Kidney (tissue), 14 donors: Measurements from ENCODE around the gene MAFG. TPM values are rescaled to one million over a fixed set of nuclear protein-coding genes. Genes with fewer than 3 reads are reported as not detected.

Experiments used
- DNase-seq, 5 donors: peaks; one replicate each; pipeline ENCODE4 v3.0.0-alpha.2; 2013 to 2020
- FAIRE-seq: peaks from 2 replicates; lab custom pipeline; 2012; peaks lifted over from hg19 to GRCh38; lab: Jason Lieb, UNC
- H3K27ac ChIP-seq, 2 donors: one replicate each; pipeline ENCODE4 v1.7.0; 2013; ENCODE audit warnings: low read depth in 2 of 2, low read length in 2 of 2, inconsistent platforms in 1 of 2
- H3K27me3 ChIP-seq: one replicate; pipeline ENCODE4 v1.7.1; 2013; ENCODE audit warnings: low read length, inconsistent platforms; ENCODE audit not compliant: control insufficient read depth, insufficient read depth
- H3K36me3 ChIP-seq, 3 donors: one replicate each; pipeline versions ENCODE4 v1.7.0 to v1.7.1; 2013; ENCODE audit warnings: low read length in 3 of 3, control low read depth in 1 of 3, inconsistent platforms in 1 of 3; ENCODE audit not compliant: insufficient read depth in 3 of 3, control insufficient read depth in 2 of 3
- H3K4me1 ChIP-seq, 3 donors: one replicate each; pipeline versions ENCODE4 v1.7.0 to v1.7.1; 2013; ENCODE audit warnings: low read length in 3 of 3, inconsistent platforms in 1 of 3, low read depth in 1 of 3; ENCODE audit not compliant: control insufficient read depth in 2 of 3, insufficient read depth in 2 of 3
- H3K4me3 ChIP-seq, 3 donors: one replicate each; pipeline versions ENCODE4 v1.7.0 to v1.8.1; 2013; ENCODE audit warnings: low read length in 3 of 3, control low read depth in 1 of 3, inconsistent platforms in 1 of 3
- H3K9ac ChIP-seq, 3 donors: one replicate each; pipeline versions ENCODE4 v1.7.0 to v1.7.1; 2013; ENCODE audit warnings: low read length in 3 of 3, control low read depth in 1 of 3, inconsistent platforms in 1 of 3
- H3K9me3 ChIP-seq, 3 donors: one replicate each; pipeline versions ENCODE4 v1.7.0 to v1.7.1; 2013; ENCODE audit warnings: low read length in 3 of 3, control low read depth in 1 of 3, inconsistent platforms in 1 of 3; ENCODE audit not compliant: control insufficient read depth in 2 of 3, insufficient read depth in 1 of 3
- CTCF ChIP-seq: IDR thresholded peaks from 3 replicates; pipeline ENCODE4 v1.5.1; 2012; ENCODE audit warnings: mild to moderate bottlenecking, moderate library complexity, borderline replicate concordance; ENCODE audit not compliant: insufficient read depth; ENCODE audit errors: extremely low read depth
- intact Hi-C: fragments of 100-400 bp; cut with DNase I; formaldehyde crosslinking; loops from one replicate; pipeline ENCODE4 v1.11.1; 2022
- polyA plus RNA-seq: library from polyadenylated mRNA; stranded (reverse); fragments of 350-450 nt; fragmentation: Illumina TruSeq; extraction: RNeasy Lipid Tissue Mini Kit (QIAGEN cat#74804); gene quantifications from one replicate; pipeline ENCODE4 v1.2.3, GENCODE V29; 2014; ENCODE audit warnings: low read depth, low replicate concordance; ENCODE audit not compliant: insufficient read depth
- total RNA-seq: library from RNA; stranded (reverse); fragmentation: NEBNext Ultra II Directional; extraction: Animal tissue kit (Norgen Biotek cat#: 25700); gene quantifications from one replicate; pipeline ENCODE4 v1.2.1, GENCODE V29; 2021
- donor health status: control.
- donor health status: control.
- donor health status: control.
- donor health status: control.
- donor health status: control.
- donor health status: DM: yes; HTN: yes; CAD: no.
- donor health status: Normal renal cell carcinoma (clear cell type).

The MAFG gene
- total and polyA plus RNA-seq, 2 donors from 2014 or later = 8.3 to 18.2 TPM

- Histone ChIP-seq H3K9me3 (no peaks in the 10 kb centered on the region), H3K36me3 (peaks cover 0 to 35% (median 24%) of the 10 kb centered on the region in 3 donors), H3K27ac (peak overlapping the region; percentile 51 to 64), H3K4me3 (peak overlapping the region; percentile 50 to 76 (median 69)), H3K27me3 (no peaks in the 10 kb centered on the region), H3K9ac (peak overlapping the region in 2 of 3 donors; percentile 17 to 73), H3K4me1 (peaks cover 0 to 9% (median 0%) of the 10 kb centered on the region in 3 donors)
- DNase-seq (peak in 3 of 5 donors; percentile 31 to 52 (median 50)), FAIRE-seq (no peak)
- intact Hi-C loops = no loop called here
- no peak for TF ChIP-seq CTCF
Observed at GRCh38 chr17:81909966-81910839, 17.3 kb downstream of the MAFG start.

GRCh38 chr17:81909231-81909630 lies 18.3 kb downstream of the MAFG start:
- intact Hi-C loops = no loop called here
- Histone ChIP-seq H3K9ac (peak overlapping the region in 1 of 3 donors; percentile 7), H3K4me3 (no peak overlapping the region), H3K9me3 (no peaks in the 10 kb centered on the region), H3K36me3 (peaks cover 0 to 25% (median 14%) of the 10 kb centered on the region in 3 donors), H3K27ac (no peak overlapping the region), H3K27me3 (no peaks in the 10 kb centered on the region), H3K4me1 (peaks cover 0 to 9% (median 0%) of the 10 kb centered on the region in 3 donors)
- no peak for DNase-seq
- no peak for TF ChIP-seq CTCF
- no peak for FAIRE-seq

DNA sequence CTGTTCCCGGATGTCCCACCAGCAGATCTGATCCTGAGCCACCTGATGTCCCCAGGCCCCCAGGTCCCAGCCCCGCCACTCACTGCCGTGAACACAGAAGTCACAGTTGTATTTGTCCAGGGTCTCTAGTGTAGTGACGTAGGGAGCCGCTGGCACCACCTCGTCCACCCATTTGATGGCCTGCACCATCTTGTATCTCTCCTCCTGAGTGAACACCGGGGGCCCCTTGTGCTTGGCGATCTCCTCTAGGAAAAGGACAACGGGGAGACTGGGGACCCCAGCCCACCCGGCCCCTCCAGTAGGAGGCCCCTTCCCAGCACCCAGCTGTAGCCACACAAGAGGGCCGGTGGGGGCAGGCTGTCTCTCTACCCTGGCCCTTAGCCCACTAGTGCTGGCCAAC lies 18.7 kb downstream of the MAFG start:
- Histone ChIP-seq H3K27me3 (no peaks in the 10 kb centered on the region), H3K4me1 (peaks cover 0 to 9% (median 0%) of the 10 kb centered on the region in 3 donors), H3K4me3 (no peak overlapping the region), H3K9ac (no peak overlapping the region), H3K36me3 (peaks cover 0 to 21% (median 11%) of the 10 kb centered on the region in 3 donors), H3K9me3 (no peaks in the 10 kb centered on the region), H3K27ac (no peak overlapping the region)
- intact Hi-C loops = no loop called here
- DNase-seq (no peak), FAIRE-seq (no peak)
- TF ChIP-seq CTCF = no peak
